ENCODE data around the gene GRID1.

- no peak for TF ChIP-seq CTCF (IDR thresholded peaks at IDR 0.05; ENCODE audit: insufficient read depth, low read depth, low read length)
- TF ChIP-seq EZH2 (IDR thresholded peaks at IDR 0.05; ENCODE audit: insufficient read depth, low read length), result no peak
These were observed 533.6 kb downstream of the GRID1 start for GRCh38 chr10:85832988-85833387.
